Peyer's patch (tissue), 4 donors: ENCODE measurements around the gene FRMD1. TPM values are rescaled to one million over a fixed set of nuclear protein-coding genes. Genes with fewer than 3 reads are reported as not detected.

Source experiments
- DNase-seq, 3 donors: peaks; one replicate each; pipeline ENCODE4 v3.0.0-alpha.2; 2017 to 2019
- H3K27ac ChIP-seq, 4 donors: fragments of 200-600 bp; sonication (generic); one replicate each; pipeline ENCODE4 v1.5.1; 2016 to 2019
- H3K27me3 ChIP-seq, 2 donors: fragments of 200-600 bp; sonication (generic); one replicate each; pipeline ENCODE4 v1.5.1; 2019
- H3K36me3 ChIP-seq, 3 donors: fragments of 200-600 bp; sonication (generic); one replicate each; pipeline ENCODE4 v1.5.1; 2016 to 2019
- H3K4me1 ChIP-seq, 4 donors: fragments of 200-600 bp; sonication (generic); one replicate each; pipeline ENCODE4 v1.5.1; 2016 to 2019
- H3K4me3 ChIP-seq, 4 donors: fragments of 200-600 bp; sonication (generic); 1 replicate in 3 of 4; 2 replicates in 1 of 4; pipeline ENCODE4 v1.5.1; 2016 to 2019; ENCODE audit warnings: mild to moderate bottlenecking in 1 of 4
- H3K9me3 ChIP-seq, 4 donors: fragments of 200-600 bp; sonication (generic); one replicate each; pipeline ENCODE4 v1.5.1; 2016 to 2019; ENCODE audit warnings: mild to moderate bottlenecking in 1 of 4
- CTCF ChIP-seq, 6 experiments: fragments of 450-650 bp in 4 of 6; fragments of 200-600 bp in 2 of 6; sonication (generic) in 1 of 6; IDR thresholded peaks; one replicate each; pipeline ENCODE4 v1.5.1; 2017 to 2019; ENCODE audit warnings: antibody characterized with exemption in 6 of 6, mild to moderate bottlenecking in 3 of 6, moderate library complexity in 1 of 6
- POLR2A ChIP-seq, 2 donors: fragments of 450-650 bp; IDR thresholded peaks; one replicate each; pipeline ENCODE4 v1.5.1; 2017; ENCODE audit warnings: antibody characterized with exemption in 2 of 2, mild to moderate bottlenecking in 2 of 2, moderate library complexity in 2 of 2
- total RNA-seq, 4 donors: library from RNA; depleted of rRNA; stranded (reverse); fragments of >200 nt; gene quantifications; one replicate each; pipeline ENCODE4 v1.1.0, GENCODE V29; 2016

Gene FRMD1
- total RNA-seq, 4 donors from 2014 or later, result 1.7 to 28.7 (median 15.7) TPM

- no peaks in the 10 kb centered on the region for H3K4me1 ChIP-seq
- no peak overlapping the region for H3K27ac ChIP-seq
- no peak for DNase-seq
These were observed 41.8 kb downstream of the FRMD1 start for GRCh38 chr6:168037242-168037641.

GRCh38 chr6:168035661-168036545 lies 43.1 kb downstream of the FRMD1 start:
- H3K9me3 ChIP-seq, result peaks cover 0 to 20% (median 5%) of the 10 kb centered on the region in 4 donors
- TF ChIP-seq CTCF (IDR thresholded peaks at IDR 0.05) (no peak), POLR2A (IDR thresholded peaks at IDR 0.05) (no peak)
- peak overlapping the region in 2 of 4 donors; percentile 37 to 39 for H3K4me3 ChIP-seq
- no peaks in the 10 kb centered on the region for H3K27me3 ChIP-seq
- H3K27ac ChIP-seq, result peak overlapping the region in 3 of 4 donors; percentile 36 to 75 (median 51)
- no peaks in the 10 kb centered on the region for H3K4me1 ChIP-seq
- H3K36me3 ChIP-seq, result no peaks in the 10 kb centered on the region
- peak in 1 of 3 donors; percentile 49 for DNase-seq

More at GRCh38 chr6:168037242-168037641, 41.8 kb downstream of the FRMD1 start:
- H3K27me3 ChIP-seq, result no peaks in the 10 kb centered on the region
- peaks cover 0 to 23% (median 5%) of the 10 kb centered on the region in 4 donors for H3K9me3 ChIP-seq
- no peak overlapping the region for H3K4me3 ChIP-seq
- no peak for TF ChIP-seq POLR2A (IDR thresholded peaks at IDR 0.05)
- TF ChIP-seq CTCF (IDR thresholded peaks at IDR 0.05), result no peak
- no peaks in the 10 kb centered on the region for H3K36me3 ChIP-seq

DNA sequence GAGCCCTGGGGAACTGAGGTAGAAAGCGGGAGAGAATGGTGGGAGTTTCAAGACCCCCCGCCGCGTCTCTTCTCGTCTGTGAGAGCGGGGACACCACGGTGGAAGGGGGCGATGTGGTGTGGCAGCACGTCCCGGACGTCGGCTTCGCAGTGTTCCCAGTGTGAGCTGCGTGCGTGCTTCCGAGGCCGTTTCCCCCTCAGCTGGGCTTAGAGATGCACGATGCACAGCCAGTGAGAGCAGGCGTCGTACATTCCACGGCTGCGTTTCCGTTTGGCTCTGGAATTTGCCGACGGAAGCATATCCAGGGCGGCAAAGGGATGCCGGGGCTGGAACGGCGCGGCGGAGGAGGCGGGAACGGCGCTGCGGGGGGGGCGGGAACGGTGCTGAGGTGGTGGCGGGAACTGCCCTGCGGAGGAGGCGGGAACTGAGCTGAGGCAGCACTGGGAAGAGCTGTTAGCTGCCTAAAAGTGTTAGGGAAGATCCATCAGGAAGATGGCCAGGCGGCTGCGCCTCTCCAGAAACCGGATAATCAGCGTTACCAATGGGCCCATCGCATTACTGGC lies 43.8 kb downstream of the FRMD1 start:
- no peaks in the 10 kb centered on the region for H3K4me1 ChIP-seq
- DNase-seq, result peak in 1 of 3 donors; percentile 50
- no peaks in the 10 kb centered on the region for H3K36me3 ChIP-seq
- H3K4me3 ChIP-seq, result peak overlapping the region in 2 of 4 donors; percentile 37 to 39
- TF ChIP-seq POLR2A (IDR thresholded peaks at IDR 0.05) (no peak), CTCF (IDR thresholded peaks at IDR 0.05) (no peak)
- H3K9me3 ChIP-seq, result peaks cover 0 to 12% (median 5%) of the 10 kb centered on the region in 4 donors
- no peaks in the 10 kb centered on the region for H3K27me3 ChIP-seq
- H3K27ac ChIP-seq, result peak overlapping the region in 3 of 4 donors; percentile 36 to 75 (median 51)

DNA sequence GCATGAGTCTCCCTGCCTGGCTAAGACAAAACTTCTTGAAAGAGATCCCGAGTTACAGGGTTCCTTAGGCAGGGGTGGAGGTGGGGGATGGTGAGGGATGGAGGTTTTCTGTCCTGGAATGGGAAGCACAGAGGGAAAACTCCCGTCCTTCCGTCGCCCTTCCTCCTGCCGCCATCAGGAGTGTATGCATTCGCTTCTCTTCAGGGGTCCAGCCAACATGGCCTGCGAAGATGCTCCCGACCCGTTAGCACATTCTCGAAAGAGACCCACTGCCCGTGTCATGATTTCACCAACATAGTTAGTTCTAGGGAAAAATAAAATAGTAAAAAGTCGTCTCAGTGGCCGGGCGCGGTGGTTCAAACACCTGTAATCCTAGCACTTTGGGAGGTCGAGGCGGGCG lies 44.5 kb downstream of the FRMD1 start:
- DNase-seq, result peak in 1 of 3 donors; percentile 31
- Histone ChIP-seq H3K36me3 (no peaks in the 10 kb centered on the region), H3K4me3 (no peak overlapping the region), H3K27me3 (no peaks in the 10 kb centered on the region), H3K9me3 (peaks cover 0 to 6% (median 2%) of the 10 kb centered on the region in 4 donors), H3K4me1 (no peaks in the 10 kb centered on the region), H3K27ac (peak overlapping the region in 2 of 4 donors; percentile 36 to 75)
- no peak for TF ChIP-seq POLR2A (IDR thresholded peaks at IDR 0.05)

GRCh38 chr6:168033791-168034190 lies 45.2 kb downstream of the FRMD1 start:
- DNase-seq, result no peak
- Histone ChIP-seq H3K4me1 (no peaks in the 10 kb centered on the region), H3K36me3 (no peaks in the 10 kb centered on the region), H3K27me3 (no peaks in the 10 kb centered on the region), H3K27ac (no peak overlapping the region), H3K9me3 (peaks cover 0 to 5% (median 0%) of the 10 kb centered on the region in 4 donors), H3K4me3 (no peak overlapping the region)
- TF ChIP-seq POLR2A (IDR thresholded peaks at IDR 0.05) (no peak), CTCF (IDR thresholded peaks at IDR 0.05) (no peak)
